OCI-LY7 (cell line): ENCODE data around the gene FLRT2. TPM values are rescaled to one million over a fixed set of nuclear protein-coding genes. Genes with fewer than 3 reads are reported as not detected.

Experiments used
- BruUV-seq: library from RNA; stranded (reverse); fragments of 400-500 nt; replicated peaks from 2 replicates; lab custom pipeline; 2021; lab: Mats Ljungman, UMichigan
- CTCF ChIA-PET: fragments of 300-600 bp; sonication (Branson Sonifier 250); formaldehyde crosslinking; loops from one replicate; lab custom pipeline; 2022; ENCODE audit warnings: antibody characterized with exemption; ENCODE audit not compliant: unreplicated experiment; lab: Charles Lee
- POLR2A ChIA-PET: fragments of 300-600 bp; sonication (Branson Sonifier 250); formaldehyde crosslinking; loops from one replicate; lab custom pipeline; 2022; ENCODE audit warnings: antibody characterized with exemption; lab: Charles Lee
- DNase-seq: peaks from one replicate; pipeline ENCODE4 v3.0.0-alpha.2; 2015; ENCODE audit warnings: low spot score
- H2AFZ ChIP-seq: fragments of 200-600 bp; sonication (generic), shearing (Covaris generic); 2 replicates; pipeline ENCODE4 v1.6.1; 2014; ENCODE audit warnings: mild to moderate bottlenecking, antibody characterized with exemption, low read length, moderate library complexity
- H3K27ac ChIP-seq: fragments of 200-600 bp; sonication (generic); 2 replicates; pipeline ENCODE4 v1.5.1; 2014; ENCODE audit warnings: mixed run types, low read depth, mild to moderate bottlenecking, moderate library complexity, low read length, inconsistent platforms; ENCODE audit not compliant: poor library complexity, severe bottlenecking
- H3K36me3 ChIP-seq: fragments of 200-600 bp; sonication (generic); 2 replicates; pipeline ENCODE4 v1.6.1; 2014; ENCODE audit warnings: mild to moderate bottlenecking, antibody characterized with exemption, low read length, moderate library complexity, mixed read lengths; ENCODE audit not compliant: insufficient read depth
- H3K4me1 ChIP-seq: fragments of 200-600 bp; sonication (generic); 2 replicates; pipeline ENCODE4 v1.5.1; 2014; ENCODE audit warnings: mild to moderate bottlenecking, low read length; ENCODE audit not compliant: insufficient read depth, poor library complexity, severe bottlenecking
- H3K4me2 ChIP-seq: fragments of 200-600 bp; sonication (generic); 2 replicates; pipeline ENCODE4 v1.6.1; 2014; ENCODE audit warnings: mild to moderate bottlenecking, low read length
- H3K4me3 ChIP-seq: fragments of 200-600 bp; sonication (generic); 2 replicates; pipeline ENCODE4 v1.5.1; 2014; ENCODE audit warnings: mild to moderate bottlenecking, low read depth, low read length; ENCODE audit not compliant: poor library complexity, severe bottlenecking
- H3K79me2 ChIP-seq: fragments of 200-600 bp; sonication (generic); 2 replicates; pipeline ENCODE4 v1.6.1; 2016; ENCODE audit warnings: low read depth, mild to moderate bottlenecking, low read length, moderate library complexity, mixed read lengths; ENCODE audit not compliant: insufficient read depth
- H3K9me2 ChIP-seq: fragments of 200-600 bp; sonication (generic); 2 replicates; pipeline ENCODE4 v1.6.1; 2016; ENCODE audit warnings: mild to moderate bottlenecking, low read length, mixed read lengths; ENCODE audit not compliant: insufficient read depth
- H3K9me3 ChIP-seq: fragments of 200-600 bp; sonication (generic); 2 replicates; pipeline ENCODE4 v1.6.1; 2014; ENCODE audit warnings: mild to moderate bottlenecking, mixed run types, low read length, mixed read lengths
- H4K20me1 ChIP-seq: fragments of 200-600 bp; sonication (generic); 2 replicates; pipeline ENCODE4 v1.6.1; 2014; ENCODE audit warnings: mild to moderate bottlenecking, antibody characterized with exemption, low read length, moderate library complexity, mixed read lengths; ENCODE audit not compliant: insufficient read depth
- EZH2phosphoT487 ChIP-seq: fragments of 200-600 bp; sonication (generic); IDR thresholded peaks from 2 replicates; pipeline ENCODE4 v1.6.1; 2018; ENCODE audit warnings: low read depth, borderline replicate concordance, mild to moderate bottlenecking, mixed run types, antibody characterized with exemption, low read length, moderate library complexity, mixed read lengths
- intact Hi-C: fragments of 100-400 bp; cut with micrococcal nuclease; formaldehyde crosslinking; loops from one replicate; pipeline ENCODE4 v1.10.0; 2022; ENCODE audit not compliant: unreplicated experiment
- total RNA-seq, 2 experiments: library from RNA; depleted of rRNA in 1 of 2; stranded (reverse); fragments of >200 nt in 1 of 2; shearing (Covaris generic) in 1 of 2; gene quantifications; 2 replicates each; pipeline ENCODE4 v1.2.3, GENCODE V29; 2014 to 2022
- TF ChIP-seq, protein P1 (sequence below): fragments of 200-600 bp; sonication (generic); conservative IDR thresholded peaks from 2 replicates; pipeline ENCODE4 v1.5.1; 2014; ENCODE audit warnings: mild to moderate bottlenecking, antibody characterized with exemption, low read length, moderate library complexity, mixed read lengths

FLRT2 gene
- total RNA-seq, 2 experiments from 2014 or later, result not detected

DNA sequence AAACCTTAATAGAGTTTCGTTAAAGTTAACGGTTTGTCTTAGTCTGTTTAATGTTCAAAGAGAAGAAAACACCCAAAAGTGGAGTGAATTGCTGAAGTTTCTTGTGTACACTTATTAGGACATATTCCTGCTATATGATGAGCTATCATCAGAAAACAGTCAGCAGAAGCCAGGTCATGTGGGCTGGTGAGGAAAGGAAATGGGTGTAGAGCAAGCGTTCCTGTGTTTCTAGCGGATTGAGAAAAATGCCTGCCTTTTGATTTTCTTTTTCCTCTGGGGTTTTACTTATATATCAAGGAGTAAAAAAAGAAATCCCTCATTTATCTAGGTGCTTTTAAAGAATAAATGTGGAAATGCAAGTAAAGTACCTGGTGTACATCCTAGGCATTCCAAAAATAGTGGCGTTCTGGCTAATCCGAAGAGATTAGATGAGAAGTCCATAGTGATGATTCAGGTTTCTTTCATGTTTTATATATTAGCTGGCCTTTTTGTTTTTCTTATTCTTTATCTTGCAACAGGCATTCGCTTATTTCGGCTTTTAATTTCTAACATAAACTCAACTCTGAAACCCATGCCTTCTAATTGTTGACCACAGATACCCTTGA, 50.7 kb downstream of the FLRT2 start:
- CTCF ChIA-PET, result no interaction called here
- POLR2A ChIA-PET, result interaction anchor here (0.6 to 1.0 kb wide), 2 partner anchors 21 to 1915 kb away, joined by 3 to 8 read pairs; no protein-coding TSS in a partner anchor
- no peak for DNase-seq
- no TSS peak for BruUV-seq
- Histone ChIP-seq H3K79me2 (no peaks in the 10 kb centered on the region), H3K4me3 (no peak overlapping the region), H4K20me1 (no peaks in the 10 kb centered on the region), H3K4me2 (no peak overlapping the region), H3K27ac (no peak overlapping the region), H3K9me2 (no peaks in the 10 kb centered on the region), H3K4me1 (no peaks in the 10 kb centered on the region), H2AFZ (no peak overlapping the region), H3K9me3 (no peaks in the 10 kb centered on the region), H3K36me3 (no peaks in the 10 kb centered on the region)
- no peak for TF ChIP-seq EZH2phosphoT487
- intact Hi-C loops, result no loop called here

DNA sequence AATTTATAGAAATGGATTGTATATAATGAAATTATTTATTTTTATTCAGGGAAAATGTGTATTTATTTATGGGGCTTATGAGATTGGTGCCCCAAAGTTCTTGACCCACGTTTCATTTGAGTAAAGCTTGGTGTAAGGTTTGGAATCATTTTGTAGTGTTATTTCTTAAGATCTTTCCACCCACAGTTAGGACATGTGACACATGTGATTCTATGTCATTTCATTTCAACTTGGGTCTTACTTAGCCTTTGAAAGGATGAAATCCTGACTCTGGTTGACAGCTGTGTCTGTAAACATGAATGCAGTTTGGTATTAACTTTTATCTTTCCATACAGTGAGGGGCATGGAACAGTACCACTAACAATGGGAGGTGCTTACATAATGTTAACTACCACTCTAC, 51.7 kb downstream of the FLRT2 start:
- TF ChIP-seq EZH2phosphoT487, result no peak
- TF ChIP-seq, protein P1, sequence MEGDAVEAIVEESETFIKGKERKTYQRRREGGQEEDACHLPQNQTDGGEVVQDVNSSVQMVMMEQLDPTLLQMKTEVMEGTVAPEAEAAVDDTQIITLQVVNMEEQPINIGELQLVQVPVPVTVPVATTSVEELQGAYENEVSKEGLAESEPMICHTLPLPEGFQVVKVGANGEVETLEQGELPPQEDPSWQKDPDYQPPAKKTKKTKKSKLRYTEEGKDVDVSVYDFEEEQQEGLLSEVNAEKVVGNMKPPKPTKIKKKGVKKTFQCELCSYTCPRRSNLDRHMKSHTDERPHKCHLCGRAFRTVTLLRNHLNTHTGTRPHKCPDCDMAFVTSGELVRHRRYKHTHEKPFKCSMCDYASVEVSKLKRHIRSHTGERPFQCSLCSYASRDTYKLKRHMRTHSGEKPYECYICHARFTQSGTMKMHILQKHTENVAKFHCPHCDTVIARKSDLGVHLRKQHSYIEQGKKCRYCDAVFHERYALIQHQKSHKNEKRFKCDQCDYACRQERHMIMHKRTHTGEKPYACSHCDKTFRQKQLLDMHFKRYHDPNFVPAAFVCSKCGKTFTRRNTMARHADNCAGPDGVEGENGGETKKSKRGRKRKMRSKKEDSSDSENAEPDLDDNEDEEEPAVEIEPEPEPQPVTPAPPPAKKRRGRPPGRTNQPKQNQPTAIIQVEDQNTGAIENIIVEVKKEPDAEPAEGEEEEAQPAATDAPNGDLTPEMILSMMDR, result no peak
- POLR2A ChIA-PET, result interaction anchor here (1.0 kb wide), 1 partner anchor 20 kb away, joined by 3 read pairs; no protein-coding TSS in a partner anchor
- no peaks in the 10 kb centered on the region for H4K20me1 ChIP-seq
- no peaks in the 10 kb centered on the region for H3K9me3 ChIP-seq
- no peak overlapping the region for H3K4me2 ChIP-seq
- H2AFZ ChIP-seq, result no peak overlapping the region
- H3K4me3 ChIP-seq, result no peak overlapping the region
- CTCF ChIA-PET, result no interaction called here
- BruUV-seq, result no TSS peak
- H3K79me2 ChIP-seq, result no peaks in the 10 kb centered on the region
- H3K27ac ChIP-seq, result no peak overlapping the region
- H3K36me3 ChIP-seq, result no peaks in the 10 kb centered on the region
- DNase-seq, result no peak
- no peaks in the 10 kb centered on the region for H3K4me1 ChIP-seq
- intact Hi-C loops, result no loop called here
- H3K9me2 ChIP-seq, result no peaks in the 10 kb centered on the region

DNA sequence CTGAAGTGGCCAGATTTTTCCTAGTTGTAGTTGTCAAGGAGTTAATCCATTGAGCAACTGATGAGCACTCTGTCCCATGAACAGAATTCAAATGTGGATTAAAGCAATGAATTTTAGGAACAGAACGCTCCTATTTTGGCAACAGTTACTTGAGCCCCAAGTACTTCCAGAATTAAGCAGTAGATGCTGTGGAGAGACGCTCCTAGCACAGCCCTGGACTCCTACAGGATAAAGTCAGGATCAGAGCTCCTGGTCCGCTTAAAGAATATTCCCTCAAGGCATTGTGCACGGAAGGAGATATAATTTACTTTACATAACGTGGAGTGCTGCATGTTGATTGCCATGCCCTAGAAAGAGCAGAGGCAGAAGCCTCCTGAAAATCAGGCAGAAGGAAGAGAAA, 53.4 kb downstream of the FLRT2 start:
- H3K9me3 ChIP-seq, result no peaks in the 10 kb centered on the region
- BruUV-seq, result no TSS peak
- intact Hi-C loops, result no loop called here
- no peaks in the 10 kb centered on the region for H3K9me2 ChIP-seq
- ChIA-PET CTCF (no interaction called here), POLR2A (no interaction called here)
- H3K4me2 ChIP-seq, result no peak overlapping the region
- DNase-seq, result no peak
- H3K79me2 ChIP-seq, result no peaks in the 10 kb centered on the region
- no peaks in the 10 kb centered on the region for H3K4me1 ChIP-seq
- no peak overlapping the region for H3K4me3 ChIP-seq
- H4K20me1 ChIP-seq, result no peaks in the 10 kb centered on the region
- H3K36me3 ChIP-seq, result no peaks in the 10 kb centered on the region
- no peak for TF ChIP-seq EZH2phosphoT487
- TF ChIP-seq, protein P1, result no peak
- no peak overlapping the region for H3K27ac ChIP-seq
- no peak overlapping the region for H2AFZ ChIP-seq
